Vagina (tissue), 2 donors: Measurements from ENCODE around the gene NRAP. TPM values are rescaled to one million over a fixed set of nuclear protein-coding genes. Genes with fewer than 3 reads are reported as not detected.

Experiments
- DNase-seq, 2 donors: peaks; one replicate each; pipeline ENCODE4 v3.0.0-alpha.2; 2017; ENCODE audit errors: extremely low spot score in 2 of 2
- H3K27ac ChIP-seq: fragments of 200-600 bp; sonication (generic); one replicate; pipeline ENCODE4 v1.5.1; 2019
- H3K27me3 ChIP-seq: fragments of 200-600 bp; sonication (generic); one replicate; pipeline ENCODE4 v1.5.1; 2019
- H3K36me3 ChIP-seq, 2 donors: fragments of 200-600 bp; sonication (generic); one replicate each; pipeline ENCODE4 v1.5.1; 2017 to 2019
- H3K4me1 ChIP-seq: fragments of 200-600 bp; sonication (generic); one replicate; pipeline ENCODE4 v1.5.1; 2019
- H3K4me3 ChIP-seq, 2 donors: fragments of 200-600 bp; sonication (generic); 1 replicate in 1 of 2; 2 replicates in 1 of 2; pipeline ENCODE4 v1.5.1; 2016 to 2019
- H3K9me3 ChIP-seq: fragments of 200-600 bp; sonication (generic); one replicate; pipeline ENCODE4 v1.5.1; 2019
- CTCF ChIP-seq, 3 experiments: fragments of 450-650 bp in 2 of 3; fragments of 200-600 bp in 1 of 3; sonication (generic) in 1 of 3; IDR thresholded peaks; one replicate each; pipeline ENCODE4 v1.5.1; 2017 to 2019; ENCODE audit warnings: antibody characterized with exemption in 3 of 3, mild to moderate bottlenecking in 2 of 3, moderate library complexity in 2 of 3
- POLR2A ChIP-seq, 2 donors: fragments of 450-650 bp; IDR thresholded peaks; one replicate each; pipeline ENCODE4 v1.6.1; 2017; ENCODE audit warnings: antibody characterized with exemption in 2 of 2, mild to moderate bottlenecking in 2 of 2, moderate library complexity in 2 of 2
- POLR2AphosphoS5 ChIP-seq, 2 donors: sonication (generic); formaldehyde crosslinking; IDR thresholded peaks; one replicate each; pipeline ENCODE4 v1.9.0; 2017; ENCODE audit warnings: antibody characterized with exemption in 2 of 2, mild to moderate bottlenecking in 2 of 2, low read depth in 1 of 2; ENCODE audit not compliant: insufficient read depth in 1 of 2
- intact Hi-C: fragments of 100-400 bp; cut with DNase I; formaldehyde crosslinking; loops from one replicate; pipeline ENCODE4 v1.15.1; 2023
- total RNA-seq: library from RNA; depleted of rRNA; stranded (reverse); fragments of >200 nt; gene quantifications from one replicate; pipeline ENCODE4 v1.2.3, GENCODE V29; 2016

Gene NRAP
- total RNA-seq, 1 donor from 2014 or later = not detected

GRCh38 chr10:113630929-113631533 lies 32.8 kb downstream of the NRAP start:
- TF ChIP-seq POLR2A (IDR thresholded peaks at IDR 0.05) = no peak
- no peak for TF ChIP-seq POLR2AphosphoS5 (IDR thresholded peaks at IDR 0.05; ENCODE audit: insufficient read depth in 1 of 2, low read depth in 1 of 2)
- no peak for TF ChIP-seq CTCF (IDR thresholded peaks at IDR 0.05)
- Histone ChIP-seq H3K36me3 (no peaks in the 10 kb centered on the region), H3K4me1 (no peaks in the 10 kb centered on the region), H3K27ac (no peak overlapping the region), H3K27me3 (no peaks in the 10 kb centered on the region), H3K9me3 (no peaks in the 10 kb centered on the region), H3K4me3 (no peak overlapping the region)
- no peak for DNase-seq
- intact Hi-C loops = no loop called here

- intact Hi-C loops = no loop called here
- DNase-seq = no peak
- H3K27ac ChIP-seq = no peak overlapping the region
- no peaks in the 10 kb centered on the region for H3K27me3 ChIP-seq
- no peak overlapping the region for H3K4me3 ChIP-seq
- no peaks in the 10 kb centered on the region for H3K4me1 ChIP-seq
- H3K9me3 ChIP-seq = no peaks in the 10 kb centered on the region
- TF ChIP-seq POLR2A (IDR thresholded peaks at IDR 0.05) = no peak
- TF ChIP-seq POLR2AphosphoS5 (IDR thresholded peaks at IDR 0.05; ENCODE audit: insufficient read depth in 1 of 2, low read depth in 1 of 2) = no peak
- TF ChIP-seq CTCF (IDR thresholded peaks at IDR 0.05) = no peak
- H3K36me3 ChIP-seq = no peaks in the 10 kb centered on the region
Measured at GRCh38 chr10:113628607-113629153, 35.2 kb downstream of the NRAP start.

GRCh38 chr10:113627836-113628235 lies 36.0 kb downstream of the NRAP start:
- no peaks in the 10 kb centered on the region for H3K4me1 ChIP-seq
- no peak overlapping the region for H3K4me3 ChIP-seq
- no peak overlapping the region for H3K27ac ChIP-seq
- no peak for DNase-seq
- intact Hi-C loops = no loop called here
- H3K27me3 ChIP-seq = no peaks in the 10 kb centered on the region
- H3K36me3 ChIP-seq = no peaks in the 10 kb centered on the region
- TF ChIP-seq POLR2A (IDR thresholded peaks at IDR 0.05) = no peak
- no peak for TF ChIP-seq CTCF (IDR thresholded peaks at IDR 0.05)
- TF ChIP-seq POLR2AphosphoS5 (IDR thresholded peaks at IDR 0.05; ENCODE audit: insufficient read depth in 1 of 2, low read depth in 1 of 2) = no peak
- H3K9me3 ChIP-seq = no peaks in the 10 kb centered on the region

DNA sequence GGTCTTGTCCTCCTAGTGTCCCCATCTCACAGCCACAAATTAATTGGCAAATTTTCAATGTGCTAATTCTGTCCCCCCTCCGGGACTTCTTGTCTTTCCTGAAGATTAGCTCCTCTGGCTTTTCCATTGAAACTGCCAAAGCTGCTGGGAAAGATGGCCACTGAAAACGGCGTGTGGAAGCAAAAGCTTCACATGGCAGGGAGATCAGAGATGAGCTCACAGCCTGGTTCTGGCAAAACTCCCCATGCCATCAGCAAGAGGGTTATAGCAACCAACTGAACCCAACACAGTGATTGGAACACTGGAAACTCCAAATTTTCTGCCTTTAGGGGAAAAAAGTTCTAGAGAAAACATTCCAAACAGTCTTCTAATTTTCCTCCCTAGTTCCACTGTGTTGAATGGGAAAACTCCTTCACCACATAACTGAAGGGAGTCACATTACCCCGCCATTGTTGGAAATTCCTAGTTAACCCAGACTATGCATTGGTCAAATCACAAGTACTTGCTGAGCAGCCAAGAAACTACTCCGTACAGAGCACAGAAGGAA lies 37.0 kb downstream of the NRAP start:
- H3K27me3 ChIP-seq = no peaks in the 10 kb centered on the region
- H3K4me1 ChIP-seq = no peaks in the 10 kb centered on the region
- H3K27ac ChIP-seq = no peak overlapping the region
- H3K9me3 ChIP-seq = no peaks in the 10 kb centered on the region
- H3K4me3 ChIP-seq = no peak overlapping the region
- H3K36me3 ChIP-seq = no peaks in the 10 kb centered on the region
- TF ChIP-seq CTCF (IDR thresholded peaks at IDR 0.05) (no peak), POLR2A (IDR thresholded peaks at IDR 0.05) (no peak), POLR2AphosphoS5 (IDR thresholded peaks at IDR 0.05; ENCODE audit: insufficient read depth in 1 of 2, low read depth in 1 of 2) (no peak)
- DNase-seq = no peak
- intact Hi-C loops = no loop called here
